ENCODE results near the gene UQCRHL.
A peak's percentile ranks its signal among the peaks of the same experiment; 100 is the strongest.

Gene UQCRHL

DNA sequence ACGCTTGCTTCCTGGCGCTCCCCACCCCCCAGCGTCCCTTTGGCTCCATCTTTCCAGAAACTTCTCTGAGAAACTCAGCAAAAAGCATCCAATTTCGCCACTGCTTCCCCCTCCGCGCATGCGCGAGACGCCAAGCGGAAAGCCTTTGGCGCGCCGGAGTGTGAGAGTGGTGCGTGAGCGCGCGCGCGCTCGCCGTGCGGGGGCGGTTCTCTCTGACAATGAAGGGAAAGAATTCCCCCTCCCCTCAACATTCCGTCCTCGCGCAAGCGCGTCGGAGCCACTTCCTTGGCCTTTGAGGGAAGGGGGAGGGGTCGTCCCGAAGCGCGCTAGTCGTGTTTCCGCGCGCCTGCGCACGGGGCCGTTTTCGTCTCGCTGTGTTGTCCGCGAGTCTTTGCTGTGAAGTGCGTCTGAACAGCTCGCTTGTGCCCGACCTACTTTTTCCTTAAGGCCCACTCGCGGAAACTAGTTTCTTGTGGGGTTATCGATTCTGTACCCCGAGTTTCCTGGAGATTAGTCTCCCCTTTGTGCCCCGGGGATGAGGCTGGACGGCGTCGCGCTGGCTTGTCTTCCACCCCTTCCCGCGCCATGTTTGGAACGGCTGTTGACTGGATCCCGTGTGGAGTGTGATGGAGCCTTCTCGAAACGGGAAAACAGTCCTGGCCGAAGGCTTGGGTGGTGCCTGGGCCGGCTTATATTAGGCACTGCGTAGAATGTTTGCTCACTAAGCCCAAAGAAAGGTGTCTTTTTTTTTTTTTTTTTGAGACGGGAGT is 28.5 kb upstream of the UQCRHL start (continued):
- TF ChIP-seq ZFHX2 (tag by site-specific recombination; conservative IDR thresholded peaks at IDR 0.05) (peak; percentile 88), KLF10 (tag by site-specific recombination; IDR thresholded peaks at IDR 0.05) (no peak), YY1 (tag by site-specific recombination; IDR thresholded peaks at IDR 0.05) (peak; percentile 59), IKZF3 (tag by site-specific recombination; IDR thresholded peaks at IDR 0.05) (peak; percentile 92), ZNF600 (tag by site-specific recombination; IDR thresholded peaks at IDR 0.05) (peak; percentile 96), ZNF292 (tag by site-specific recombination; IDR thresholded peaks at IDR 0.05; ENCODE audit: borderline replicate concordance, low read depth) (no peak), ZNF121 (tag by site-specific recombination; IDR thresholded peaks at IDR 0.05) (peak; percentile 98), GFI1B (tag by site-specific recombination; IDR thresholded peaks at IDR 0.05) (no peak), KLF9 (tag by site-specific recombination; IDR thresholded peaks at IDR 0.05; ENCODE audit: low read depth) (peak; percentile 48; the same call in 1 of the 2 replicates), ZNF571 (tag by site-specific recombination; IDR thresholded peaks at IDR 0.05) (no peak), ZNF37A (tag by site-specific recombination; IDR thresholded peaks at IDR 0.05) (no peak), ZNF202 (tag by site-specific recombination; IDR thresholded peaks at IDR 0.05; ENCODE audit: borderline replicate concordance) (no peak), ZNF366 (tag by site-specific recombination; conservative IDR thresholded peaks at IDR 0.05) (peak; percentile 95), SCRT1 (tag by site-specific recombination; IDR thresholded peaks at IDR 0.05; ENCODE audit: borderline replicate concordance) (no peak), SETDB1 (IDR thresholded peaks at IDR 0.05; ENCODE audit: insufficient read length, low read length) (no peak), FEZF1 (tag by site-specific recombination; IDR thresholded peaks at IDR 0.05) (no peak), GLI2 (tag by site-specific recombination; IDR thresholded peaks at IDR 0.05; ENCODE audit: borderline replicate concordance, low read depth) (no peak), ZNF510 (tag by site-specific recombination; IDR thresholded peaks at IDR 0.05; ENCODE audit: insufficient replicate concordance) (no peak), ZNF544 (tag by site-specific recombination; IDR thresholded peaks at IDR 0.05) (no peak), ZNF114 (tag by site-specific recombination; IDR thresholded peaks at IDR 0.05) (no peak), ZXDB (tag by site-specific recombination; IDR thresholded peaks at IDR 0.05) (no peak), ZNF169 (tag by site-specific recombination; IDR thresholded peaks at IDR 0.05) (no peak), ZBTB7A (tag by site-specific recombination; IDR thresholded peaks at IDR 0.05; ENCODE audit: low read depth) (no peak)
- TF ChIP-seq, protein P1, sequence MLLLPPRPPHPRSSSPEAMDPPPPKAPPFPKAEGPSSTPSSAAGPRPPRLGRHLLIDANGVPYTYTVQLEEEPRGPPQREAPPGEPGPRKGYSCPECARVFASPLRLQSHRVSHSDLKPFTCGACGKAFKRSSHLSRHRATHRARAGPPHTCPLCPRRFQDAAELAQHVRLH (tag by site-specific recombination; IDR thresholded peaks at IDR 0.05): no peak
- TF ChIP-seq, protein P2, sequence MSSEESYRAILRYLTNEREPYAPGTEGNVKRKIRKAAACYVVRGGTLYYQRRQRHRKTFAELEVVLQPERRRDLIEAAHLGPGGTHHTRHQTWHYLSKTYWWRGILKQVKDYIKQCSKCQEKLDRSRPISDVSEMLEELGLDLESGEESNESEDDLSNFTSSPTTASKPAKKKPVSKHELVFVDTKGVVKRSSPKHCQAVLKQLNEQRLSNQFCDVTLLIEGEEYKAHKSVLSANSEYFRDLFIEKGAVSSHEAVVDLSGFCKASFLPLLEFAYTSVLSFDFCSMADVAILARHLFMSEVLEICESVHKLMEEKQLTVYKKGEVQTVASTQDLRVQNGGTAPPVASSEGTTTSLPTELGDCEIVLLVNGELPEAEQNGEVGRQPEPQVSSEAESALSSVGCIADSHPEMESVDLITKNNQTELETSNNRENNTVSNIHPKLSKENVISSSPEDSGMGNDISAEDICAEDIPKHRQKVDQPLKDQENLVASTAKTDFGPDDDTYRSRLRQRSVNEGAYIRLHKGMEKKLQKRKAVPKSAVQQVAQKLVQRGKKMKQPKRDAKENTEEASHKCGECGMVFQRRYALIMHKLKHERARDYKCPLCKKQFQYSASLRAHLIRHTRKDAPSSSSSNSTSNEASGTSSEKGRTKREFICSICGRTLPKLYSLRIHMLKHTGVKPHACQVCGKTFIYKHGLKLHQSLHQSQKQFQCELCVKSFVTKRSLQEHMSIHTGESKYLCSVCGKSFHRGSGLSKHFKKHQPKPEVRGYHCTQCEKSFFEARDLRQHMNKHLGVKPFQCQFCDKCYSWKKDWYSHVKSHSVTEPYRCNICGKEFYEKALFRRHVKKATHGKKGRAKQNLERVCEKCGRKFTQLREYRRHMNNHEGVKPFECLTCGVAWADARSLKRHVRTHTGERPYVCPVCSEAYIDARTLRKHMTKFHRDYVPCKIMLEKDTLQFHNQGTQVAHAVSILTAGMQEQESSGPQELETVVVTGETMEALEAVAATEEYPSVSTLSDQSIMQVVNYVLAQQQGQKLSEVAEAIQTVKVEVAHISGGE (tag by site-specific recombination; conservative IDR thresholded peaks at IDR 0.05; ENCODE audit: low read depth): no peak; the same call in 1 of the 2 replicates
- TF ChIP-seq, protein P3, sequence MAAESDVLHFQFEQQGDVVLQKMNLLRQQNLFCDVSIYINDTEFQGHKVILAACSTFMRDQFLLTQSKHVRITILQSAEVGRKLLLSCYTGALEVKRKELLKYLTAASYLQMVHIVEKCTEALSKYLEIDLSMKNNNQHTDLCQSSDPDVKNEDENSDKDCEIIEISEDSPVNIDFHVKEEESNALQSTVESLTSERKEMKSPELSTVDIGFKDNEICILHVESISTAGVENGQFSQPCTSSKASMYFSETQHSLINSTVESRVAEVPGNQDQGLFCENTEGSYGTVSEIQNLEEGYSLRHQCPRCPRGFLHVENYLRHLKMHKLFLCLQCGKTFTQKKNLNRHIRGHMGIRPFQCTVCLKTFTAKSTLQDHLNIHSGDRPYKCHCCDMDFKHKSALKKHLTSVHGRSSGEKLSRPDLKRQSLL (tag by site-specific recombination; IDR thresholded peaks at IDR 0.05): peak; percentile 71
- TF ChIP-seq, protein P4, sequence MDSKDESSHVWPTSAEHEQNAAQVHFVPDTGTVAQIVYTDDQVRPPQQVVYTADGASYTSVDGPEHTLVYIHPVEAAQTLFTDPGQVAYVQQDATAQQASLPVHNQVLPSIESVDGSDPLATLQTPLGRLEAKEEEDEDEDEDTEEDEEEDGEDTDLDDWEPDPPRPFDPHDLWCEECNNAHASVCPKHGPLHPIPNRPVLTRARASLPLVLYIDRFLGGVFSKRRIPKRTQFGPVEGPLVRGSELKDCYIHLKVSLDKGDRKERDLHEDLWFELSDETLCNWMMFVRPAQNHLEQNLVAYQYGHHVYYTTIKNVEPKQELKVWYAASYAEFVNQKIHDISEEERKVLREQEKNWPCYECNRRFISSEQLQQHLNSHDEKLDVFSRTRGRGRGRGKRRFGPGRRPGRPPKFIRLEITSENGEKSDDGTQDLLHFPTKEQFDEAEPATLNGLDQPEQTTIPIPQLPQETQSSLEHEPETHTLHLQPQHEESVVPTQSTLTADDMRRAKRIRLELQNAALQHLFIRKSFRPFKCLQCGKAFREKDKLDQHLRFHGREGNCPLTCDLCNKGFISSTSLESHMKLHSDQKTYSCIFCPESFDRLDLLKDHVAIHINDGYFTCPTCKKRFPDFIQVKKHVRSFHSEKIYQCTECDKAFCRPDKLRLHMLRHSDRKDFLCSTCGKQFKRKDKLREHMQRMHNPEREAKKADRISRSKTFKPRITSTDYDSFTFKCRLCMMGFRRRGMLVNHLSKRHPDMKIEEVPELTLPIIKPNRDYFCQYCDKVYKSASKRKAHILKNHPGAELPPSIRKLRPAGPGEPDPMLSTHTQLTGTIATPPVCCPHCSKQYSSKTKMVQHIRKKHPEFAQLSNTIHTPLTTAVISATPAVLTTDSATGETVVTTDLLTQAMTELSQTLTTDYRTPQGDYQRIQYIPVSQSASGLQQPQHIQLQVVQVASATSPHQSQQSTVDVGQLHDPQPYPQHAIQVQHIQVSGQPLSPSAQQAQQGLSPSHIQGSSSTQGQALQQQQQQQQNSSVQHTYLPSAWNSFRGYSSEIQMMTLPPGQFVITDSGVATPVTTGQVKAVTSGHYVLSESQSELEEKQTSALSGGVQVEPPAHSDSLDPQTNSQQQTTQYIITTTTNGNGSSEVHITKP (tag by site-specific recombination; IDR thresholded peaks at IDR 0.05): peak; percentile 37; the same call in 1 of the 2 replicates
- TF ChIP-seq, protein P5, sequence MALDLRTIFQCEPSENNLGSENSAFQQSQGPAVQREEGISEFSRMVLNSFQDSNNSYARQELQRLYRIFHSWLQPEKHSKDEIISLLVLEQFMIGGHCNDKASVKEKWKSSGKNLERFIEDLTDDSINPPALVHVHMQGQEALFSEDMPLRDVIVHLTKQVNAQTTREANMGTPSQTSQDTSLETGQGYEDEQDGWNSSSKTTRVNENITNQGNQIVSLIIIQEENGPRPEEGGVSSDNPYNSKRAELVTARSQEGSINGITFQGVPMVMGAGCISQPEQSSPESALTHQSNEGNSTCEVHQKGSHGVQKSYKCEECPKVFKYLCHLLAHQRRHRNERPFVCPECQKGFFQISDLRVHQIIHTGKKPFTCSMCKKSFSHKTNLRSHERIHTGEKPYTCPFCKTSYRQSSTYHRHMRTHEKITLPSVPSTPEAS (tag by site-specific recombination; IDR thresholded peaks at IDR 0.05): no peak
- TF ChIP-seq, protein P6, sequence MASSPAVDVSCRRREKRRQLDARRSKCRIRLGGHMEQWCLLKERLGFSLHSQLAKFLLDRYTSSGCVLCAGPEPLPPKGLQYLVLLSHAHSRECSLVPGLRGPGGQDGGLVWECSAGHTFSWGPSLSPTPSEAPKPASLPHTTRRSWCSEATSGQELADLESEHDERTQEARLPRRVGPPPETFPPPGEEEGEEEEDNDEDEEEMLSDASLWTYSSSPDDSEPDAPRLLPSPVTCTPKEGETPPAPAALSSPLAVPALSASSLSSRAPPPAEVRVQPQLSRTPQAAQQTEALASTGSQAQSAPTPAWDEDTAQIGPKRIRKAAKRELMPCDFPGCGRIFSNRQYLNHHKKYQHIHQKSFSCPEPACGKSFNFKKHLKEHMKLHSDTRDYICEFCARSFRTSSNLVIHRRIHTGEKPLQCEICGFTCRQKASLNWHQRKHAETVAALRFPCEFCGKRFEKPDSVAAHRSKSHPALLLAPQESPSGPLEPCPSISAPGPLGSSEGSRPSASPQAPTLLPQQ (tag by site-specific recombination; IDR thresholded peaks at IDR 0.05): no peak

Data from HEK293 (cell line).